DOHH2 (cell line): ENCODE results near the gene PLA1A.

Source experiments
- CTCF ChIP-seq: fragments of 200-600 bp; sonication (generic); IDR thresholded peaks from one replicate; pipeline ENCODE4 v1.5.1; 2014; ENCODE audit warnings: antibody characterized with exemption, mild to moderate bottlenecking, low read depth, low read length; ENCODE audit not compliant: poor library complexity, severe bottlenecking
- EZH2phosphoT487 ChIP-seq: fragments of 200-600 bp; sonication (generic); IDR thresholded peaks from 2 replicates; pipeline ENCODE4 v1.6.1; 2017; ENCODE audit warnings: borderline replicate concordance, mild to moderate bottlenecking, antibody characterized with exemption, low read length, moderate library complexity, mixed read lengths

- TF ChIP-seq CTCF (no peak), EZH2phosphoT487 (no peak)
These were observed 38.0 kb downstream of the PLA1A start for GRCh38 chr3:119635719-119636118.
